HepG2 (cell line): Measurements from ENCODE around the gene RAE1. TPM values are rescaled to one million over a fixed set of nuclear protein-coding genes. Genes with fewer than 3 reads are reported as not detected.
A peak's percentile ranks its signal among the peaks of the same experiment; 100 is the strongest.

Experiments
- ATAC-seq: fragments of 200-7000 bp; cut with Tn5 transposase; 3 replicates; pipeline ENCODE4 v1.9.1; 2020; ENCODE audit warnings: mild to moderate bottlenecking, moderate library complexity
- BruUV-seq: library from RNA; stranded (reverse); fragments of 400-500 nt; replicated peaks from 2 replicates; lab custom pipeline; 2021; lab: Mats Ljungman, UMichigan
- CTCF ChIA-PET: fragments of 300-600 bp; formaldehyde crosslinking; extraction: SDS; loops from one replicate; lab custom pipeline; 2021; ENCODE audit warnings: low total read pairs, inconsistent platforms, low intra/inter-chr PET ratio; lab: Yijun Ruan, JAX
- POLR2A ChIA-PET: fragments of 350-600 bp; sonication (Branson Sonifier 250); formaldehyde crosslinking; loops from one replicate; lab custom pipeline; 2020; ENCODE audit warnings: antibody characterized with exemption, inconsistent platforms; lab: Yijun Ruan, JAX
- DNase-seq: peaks from one replicate; pipeline ENCODE4 v3.0.0-alpha.2; 2015; ENCODE audit warnings: low spot score
- FAIRE-seq: peaks from 3 replicates; lab custom pipeline; 2011; peaks lifted over from hg19 to GRCh38; lab: Jason Lieb, UNC
- H2AFZ ChIP-seq: one replicate; pipeline ENCODE4 v1.6.1; 2011; ENCODE audit warnings: low read length, inconsistent platforms
- H3K27ac ChIP-seq: fragments of 300-600 bp; 3 replicates; pipeline ENCODE4 v1.8.0; 2011; ENCODE audit warnings: mixed run types, mild to moderate bottlenecking, mixed read lengths, low read length, inconsistent platforms; ENCODE audit not compliant: insufficient read depth; ENCODE audit errors: extremely low read length
- H3K27me3 ChIP-seq, 2 experiments: fragments of 200-600 bp in 1 of 2; 2 replicates in 1 of 2; 3 replicates in 1 of 2; pipeline versions ENCODE4 v1.6.0 to v1.8.0; 2011; ENCODE audit warnings: low read length in 2 of 2, mild to moderate bottlenecking in 2 of 2, moderate library complexity in 2 of 2, inconsistent platforms in 1 of 2; ENCODE audit not compliant: insufficient read depth in 2 of 2, control insufficient read depth in 1 of 2
- H3K36me3 ChIP-seq, 2 experiments: fragments of 200-600 bp in 1 of 2; replicated peaks in 1 of 2; 2 replicates in 1 of 2; 3 replicates in 1 of 2; pipeline versions ENCODE4 v1.5.1 to v1.8.0; 2011; ENCODE audit warnings: low read length in 2 of 2, inconsistent platforms in 1 of 2; ENCODE audit not compliant: insufficient read depth in 2 of 2, control insufficient read depth in 1 of 2
- H3K4me1 ChIP-seq: 2 replicates; pipeline ENCODE4 v1.5.1; 2012; ENCODE audit warnings: low read length, inconsistent platforms; ENCODE audit not compliant: insufficient read depth
- H3K4me2 ChIP-seq: 2 replicates; pipeline ENCODE4 v1.6.0; 2011; ENCODE audit warnings: low read depth, low read length, inconsistent platforms
- H3K4me3 ChIP-seq, 3 experiments: fragments of 200-600 bp in 1 of 3; sonication (generic), shearing (Covaris generic) in 1 of 3; replicated peaks in 1 of 3; 2 replicates each; pipeline ENCODE4 v1.5.1; 2011 to 2016; ENCODE audit warnings: low read length in 3 of 3, inconsistent platforms in 2 of 3, low read depth in 2 of 3, mild to moderate bottlenecking in 2 of 3, control low read depth in 1 of 3, mixed read lengths in 1 of 3; ENCODE audit not compliant: insufficient read depth in 1 of 3
- H3K79me2 ChIP-seq: one replicate; pipeline ENCODE4 v1.6.1; 2011; ENCODE audit warnings: low read length, inconsistent platforms; ENCODE audit not compliant: insufficient read depth
- H3K9ac ChIP-seq: 2 replicates; pipeline ENCODE4 v1.6.0; 2011; ENCODE audit warnings: mild to moderate bottlenecking, low read depth, low read length, inconsistent platforms; ENCODE audit not compliant: insufficient read depth
- H3K9me3 ChIP-seq: 2 replicates; pipeline ENCODE4 v1.5.1; 2012; ENCODE audit warnings: mild to moderate bottlenecking, low read length
- H4K20me1 ChIP-seq: 2 replicates; pipeline ENCODE4 v1.6.0; 2011; ENCODE audit warnings: inconsistent platforms, mild to moderate bottlenecking, low read length, moderate library complexity; ENCODE audit not compliant: insufficient read depth
- BRD4 ChIP-seq: sonication (generic); formaldehyde crosslinking; IDR thresholded peaks from 2 replicates; pipeline ENCODE4 v1.4.0; 2020; ENCODE audit warnings: missing genetic modification reagents
- DNMT1 ChIP-seq: sonication (generic); formaldehyde crosslinking; IDR thresholded peaks from 2 replicates; pipeline ENCODE4 v1.5.1; 2020; ENCODE audit warnings: mild to moderate bottlenecking, missing genetic modification reagents
- ESRRA ChIP-seq: sonication (generic); formaldehyde crosslinking; IDR thresholded peaks from 2 replicates; pipeline ENCODE4 v1.5.1; 2020; ENCODE audit warnings: mild to moderate bottlenecking, low read depth, missing genetic modification reagents
- RBM22 ChIP-seq: fragments of 200-400 bp; formaldehyde crosslinking; optimal IDR thresholded peaks from 2 replicates; pipeline ENCODE3; 2017; ENCODE audit warnings: mild to moderate bottlenecking, low read length, moderate library complexity
- SIX1 ChIP-seq: sonication (generic); formaldehyde crosslinking; IDR thresholded peaks from 2 replicates; pipeline ENCODE4 v1.4.0; 2020; ENCODE audit warnings: missing genetic modification reagents, borderline replicate concordance
- ZNF124 ChIP-seq: sonication (generic); formaldehyde crosslinking; IDR thresholded peaks from 2 replicates; pipeline ENCODE4 v1.4.0; 2020; ENCODE audit warnings: missing genetic modification reagents
- ZNF354B ChIP-seq: sonication (generic); formaldehyde crosslinking; IDR thresholded peaks from 2 replicates; pipeline ENCODE4 v1.8.0; 2022; ENCODE audit warnings: mild to moderate bottlenecking, missing genetic modification reagents
- WGBS: methylation state at CpG from one replicate; pipeline ENCODE4 v1.1.6; 2017; ENCODE audit warnings: low lambda C conversion rate; 5-methylcytosine and 5-hydroxymethylcytosine counted together
- in situ Hi-C: cut with HindIII; loops from 2 replicates; pipeline ENCODE4 v1.10.0; 2017; ENCODE audit warnings: low pct_unique_long_range_greater_than_20kb; ENCODE audit not compliant: extremely low pct_ligation_motif_present
- intact Hi-C: fragments of 100-400 bp; cut with micrococcal nuclease; formaldehyde crosslinking; loops from one replicate; pipeline ENCODE4 v1.10.0; 2022; ENCODE audit not compliant: unreplicated experiment
- polyA plus RNA-seq, 8 experiments: library from polyadenylated mRNA; depleted of rRNA in 3 of 8; stranded (reverse) in 7 of 8; unstranded in 1 of 8; fragments of >200 nt; fragmentation: Illumina TruSeq in 4 of 8; extraction: Trizol in 4 of 8; gene quantifications; 2 replicates each; pipeline versions ENCODE4 v1.2.1 to v1.2.3, GENCODE V29; 2011 to 2016; ENCODE audit warnings: low read depth in 4 of 8, missing spikeins in 1 of 8, mixed read lengths in 1 of 8; ENCODE audit not compliant: insufficient read depth in 1 of 8
- total RNA-seq, 5 experiments: library from RNA; depleted of rRNA; stranded (reverse); fragments of >200 nt; fragmentation: Illumina TruSeq; extraction: Trizol; gene quantifications; 2 replicates each; pipeline ENCODE4 v1.2.3, GENCODE V29; 2016; ENCODE audit warnings: low read depth in 1 of 5
- TF ChIP-seq, protein P1 (sequence below): sonication (generic); formaldehyde crosslinking; IDR thresholded peaks from 2 replicates; pipeline ENCODE4 v1.5.0; 2020; ENCODE audit warnings: missing genetic modification reagents, mild to moderate bottlenecking, borderline replicate concordance

Gene RAE1
- total and polyA plus RNA-seq, 2 of the 13 experiments (the other 11 are each of a cell fraction or from before 2014, with no cell fraction given) = 36.1 to 72.9 TPM

DNA sequence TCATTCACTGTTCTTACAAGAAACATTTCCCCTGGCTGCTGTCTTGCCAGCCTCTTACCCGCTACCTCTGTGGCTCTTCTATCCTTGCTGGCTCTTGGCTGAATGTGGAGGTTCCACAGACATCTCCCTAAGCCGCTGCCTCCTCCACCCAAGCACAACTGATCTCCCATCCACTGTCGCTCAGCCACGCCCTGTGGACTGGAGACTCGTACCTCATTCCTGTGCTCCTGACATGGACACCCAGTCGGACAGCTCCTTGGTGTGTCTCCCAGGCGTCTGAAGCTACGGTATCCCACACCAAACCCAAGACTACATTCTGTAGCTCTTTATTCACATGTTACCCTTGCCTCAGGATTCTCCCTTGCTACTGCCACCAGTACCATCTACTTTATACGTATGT, 19.3 kb downstream of the RAE1 start:
- H3K27me3 ChIP-seq = no peaks in the 10 kb centered on the region
- H3K9ac ChIP-seq = no peak overlapping the region
- H3K4me1 ChIP-seq = no peaks in the 10 kb centered on the region
- H3K9me3 ChIP-seq = no peaks in the 10 kb centered on the region
- H3K4me2 ChIP-seq = no peak overlapping the region
- in situ Hi-C loops (no loop called here), intact Hi-C loops (no loop called here)
- no peak overlapping the region for H2AFZ ChIP-seq
- no peak overlapping the region for H3K27ac ChIP-seq
- H3K36me3 ChIP-seq = peaks cover 74 to 98% of the 10 kb centered on the region in 2 experiments
- DNase-seq (no peak), ATAC-seq (no peak), FAIRE-seq (no peak)
- no peak overlapping the region for H3K4me3 ChIP-seq
- TF ChIP-seq, protein P1, sequence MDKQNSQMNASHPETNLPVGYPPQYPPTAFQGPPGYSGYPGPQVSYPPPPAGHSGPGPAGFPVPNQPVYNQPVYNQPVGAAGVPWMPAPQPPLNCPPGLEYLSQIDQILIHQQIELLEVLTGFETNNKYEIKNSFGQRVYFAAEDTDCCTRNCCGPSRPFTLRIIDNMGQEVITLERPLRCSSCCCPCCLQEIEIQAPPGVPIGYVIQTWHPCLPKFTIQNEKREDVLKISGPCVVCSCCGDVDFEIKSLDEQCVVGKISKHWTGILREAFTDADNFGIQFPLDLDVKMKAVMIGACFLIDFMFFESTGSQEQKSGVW (CRISPR knock-in tag) = no peak
- TF ChIP-seq RBM22 = peak; percentile 20
- H3K79me2 ChIP-seq = no peaks in the 10 kb centered on the region
- CTCF ChIA-PET = no interaction called here
- BruUV-seq = no TSS peak
- POLR2A ChIA-PET = no interaction called here
- no peaks in the 10 kb centered on the region for H4K20me1 ChIP-seq
- 97% methylated on average over 9 of the region's 9 CpGs for WGBS

DNA sequence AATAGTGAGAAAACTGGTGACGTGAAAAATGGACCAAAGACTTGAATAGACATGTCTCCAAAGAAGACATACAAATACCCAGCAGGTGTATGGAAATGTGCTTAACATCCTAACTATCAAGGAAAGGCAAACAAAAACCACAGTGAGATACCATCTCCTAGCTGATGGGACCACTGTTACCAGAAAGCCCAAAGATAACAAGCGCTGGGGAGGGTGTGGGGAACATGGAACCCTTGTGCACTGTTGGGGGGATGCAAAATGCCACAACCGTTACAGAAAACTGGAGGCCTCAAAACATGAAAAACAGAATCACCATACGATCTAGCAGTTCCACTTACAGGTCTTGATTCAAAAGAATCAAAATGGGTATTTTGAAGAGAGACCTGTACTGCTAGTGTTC, 20.3 kb downstream of the RAE1 start:
- Histone ChIP-seq H3K4me1 (no peaks in the 10 kb centered on the region), H3K79me2 (no peaks in the 10 kb centered on the region), H3K36me3 (peaks cover 77 to 99% of the 10 kb centered on the region in 2 experiments), H3K4me3 (no peak overlapping the region), H4K20me1 (no peaks in the 10 kb centered on the region)
- POLR2A ChIA-PET = no interaction called here
- FAIRE-seq (no peak), ATAC-seq (no peak)
- no TSS peak for BruUV-seq
- no peak for TF ChIP-seq BRD4 (CRISPR knock-in tag)
- TF ChIP-seq ZNF354B (CRISPR knock-in tag) = no peak
- TF ChIP-seq ZNF124 (CRISPR knock-in tag) = no peak
- peak; percentile 70 for TF ChIP-seq RBM22
- TF ChIP-seq ESRRA = no peak
- TF ChIP-seq SIX1 = no peak
- no peak for TF ChIP-seq DNMT1
- TF ChIP-seq, all 625 proteins: peak for 1
- intact Hi-C loops (no loop called here), in situ Hi-C loops (no loop called here)
- Histone ChIP-seq H3K9ac (no peak overlapping the region), H3K27me3 (no peaks in the 10 kb centered on the region), H3K4me2 (no peak overlapping the region), H3K9me3 (no peaks in the 10 kb centered on the region), H3K27ac (no peak overlapping the region), H2AFZ (no peak overlapping the region)
- 95% methylated on average over 4 of the region's 4 CpGs for WGBS
- no peak for DNase-seq
- CTCF ChIA-PET = no interaction called here
